ENCODE results near the gene GAL.

The GAL gene

GRCh38 chr11:68659158-68659921, 25.0 kb upstream of the GAL start:
- DNase-seq: peak; percentile 74

- DNase-seq: no peak
Observed at GRCh38 chr11:68660066-68660810, 24.1 kb upstream of the GAL start.

GRCh38 chr11:68661014-68661413, 23.3 kb upstream of the GAL start:
- no peak for DNase-seq

- no peak for DNase-seq
Observed at GRCh38 chr11:68661697-68662603, 22.4 kb upstream of the GAL start.

- no peak for DNase-seq
Observed at GRCh38 chr11:68663482-68664010, 20.8 kb upstream of the GAL start.

- DNase-seq: no peak
Observed at GRCh38 chr11:68664141-68664540, 20.2 kb upstream of the GAL start.

- DNase-seq: no peak
Observed at GRCh38 chr11:68664906-68665305, 19.4 kb upstream of the GAL start.

- no peak for DNase-seq
Observed at GRCh38 chr11:68665436-68665835, 18.9 kb upstream of the GAL start.

GRCh38 chr11:68666849-68667248, 17.5 kb upstream of the GAL start:
- DNase-seq: no peak

GRCh38 chr11:68667511-68668500, 16.5 kb upstream of the GAL start:
- no peak for DNase-seq

GRCh38 chr11:68669301-68670090, 14.8 kb upstream of the GAL start:
- DNase-seq: no peak

GRCh38 chr11:68670208-68670992, 13.9 kb upstream of the GAL start:
- DNase-seq: no peak

- peak; percentile 50 for DNase-seq
Observed at GRCh38 chr11:68673306-68673945, 10.9 kb upstream of the GAL start.

GRCh38 chr11:68673991-68674390, 10.4 kb upstream of the GAL start:
- DNase-seq: peak; percentile 40

- no peak for DNase-seq
Observed at GRCh38 chr11:68674461-68674860, 9.9 kb upstream of the GAL start.

GRCh38 chr11:68677432-68677831, 6.9 kb upstream of the GAL start:
- DNase-seq: peak; percentile 67

GRCh38 chr11:68678031-68678441, 6.3 kb upstream of the GAL start:
- DNase-seq: no peak

GRCh38 chr11:68680541-68681231, 3.7 kb upstream of the GAL start:
- peak; percentile 23 for DNase-seq

- peak; percentile 32 for DNase-seq
Observed at GRCh38 chr11:68682531-68682961, 1.8 kb upstream of the GAL start.
